Measurements from ENCODE around the gene IGSF21.

- no peak for TF ChIP-seq POLR2A (IDR thresholded peaks at IDR 0.05; ENCODE audit: low read length)
- no peak for TF ChIP-seq GATA1 (IDR thresholded peaks at IDR 0.05; ENCODE audit: low read depth, low read length)
Observed at GRCh38 chr1:18197299-18197698, 89.7 kb downstream of the IGSF21 start.
